SH-SY5Y (cell line): ENCODE results near the gene CBFA2T3.

Source experiments
- GATA2 ChIP-seq: IDR thresholded peaks from 2 replicates; pipeline ENCODE4 v1.6.1; 2011; ENCODE audit warnings: mild to moderate bottlenecking, low read depth, low read length
- GATA3 ChIP-seq: IDR thresholded peaks from 2 replicates; pipeline ENCODE4 v1.6.1; 2011; ENCODE audit warnings: low read depth, mild to moderate bottlenecking, low read length, moderate library complexity

DNA sequence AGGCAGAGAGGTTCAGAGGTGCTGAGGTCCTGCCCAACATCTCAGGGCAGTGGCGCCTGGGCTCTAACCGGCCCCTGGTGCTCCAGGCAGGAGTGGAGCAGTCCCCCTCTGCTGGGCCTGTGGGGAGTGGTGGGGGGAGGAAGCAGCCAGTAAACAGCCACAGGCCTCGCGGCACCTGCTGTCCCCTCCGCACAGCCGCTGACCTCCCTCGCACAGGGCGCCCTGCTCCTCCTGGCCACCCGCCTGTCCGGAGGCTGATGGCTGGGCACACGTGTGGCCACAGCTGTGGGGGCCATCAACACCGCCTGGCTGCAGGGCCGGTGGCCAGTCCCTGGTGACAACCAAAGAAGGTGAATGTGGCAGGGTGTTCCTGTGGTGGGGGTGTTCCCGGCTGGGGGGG, 73.7 kb downstream of the CBFA2T3 start:
- TF ChIP-seq GATA2 (no peak), GATA3 (no peak)
